ENCODE results near the gene PLEKHG5.
"Not testable (repeated sequence)": the region's sequence is repeated elsewhere in the genome, so short reads cannot be mapped to it uniquely, and the experiment has no call there.

PLEKHG5 gene

DNA sequence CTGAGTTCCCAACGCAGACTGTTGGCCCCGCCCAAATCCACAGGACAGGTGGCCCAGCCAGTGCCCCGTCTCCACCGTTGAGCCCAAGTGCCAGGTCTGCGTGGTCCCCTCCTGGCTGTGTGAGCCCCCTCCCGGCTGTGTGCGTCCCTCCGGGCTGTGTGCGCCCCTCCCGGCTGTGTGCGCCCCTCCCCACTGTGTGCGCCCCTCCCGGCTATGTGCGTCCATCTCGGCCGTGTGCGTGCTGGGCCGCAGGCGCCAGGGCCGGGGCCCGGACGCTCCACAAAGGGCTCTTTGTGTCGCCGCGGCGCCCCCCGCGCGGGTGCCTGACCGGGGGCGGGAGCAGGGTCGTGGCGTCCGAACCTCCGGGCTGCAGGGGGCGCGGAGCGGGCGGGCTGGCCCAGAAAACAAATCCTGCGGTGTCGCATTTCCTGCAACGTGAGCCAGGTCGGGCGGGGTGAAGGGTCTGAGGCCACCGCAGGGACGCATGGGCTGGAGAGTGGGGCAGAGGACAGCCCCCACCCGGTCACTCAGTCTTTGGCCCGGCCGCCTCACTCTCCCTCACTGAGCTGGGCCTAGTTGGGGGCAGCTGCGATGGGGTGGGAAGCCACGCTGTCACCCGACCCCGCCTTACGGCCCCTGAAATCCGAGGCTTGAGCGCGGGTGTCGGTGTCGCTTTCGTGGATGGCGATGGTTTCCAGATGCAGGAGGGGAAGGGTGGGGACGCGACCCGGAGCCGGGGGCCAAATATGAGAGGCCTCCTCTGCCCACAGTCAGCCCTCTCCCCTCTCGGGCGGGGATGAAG is 44.2 kb downstream of the PLEKHG5 start:
- no peak for DNase-seq (ENCODE audit: low read depth in 4 of 4, low spot score in 1 of 4)

DNA sequence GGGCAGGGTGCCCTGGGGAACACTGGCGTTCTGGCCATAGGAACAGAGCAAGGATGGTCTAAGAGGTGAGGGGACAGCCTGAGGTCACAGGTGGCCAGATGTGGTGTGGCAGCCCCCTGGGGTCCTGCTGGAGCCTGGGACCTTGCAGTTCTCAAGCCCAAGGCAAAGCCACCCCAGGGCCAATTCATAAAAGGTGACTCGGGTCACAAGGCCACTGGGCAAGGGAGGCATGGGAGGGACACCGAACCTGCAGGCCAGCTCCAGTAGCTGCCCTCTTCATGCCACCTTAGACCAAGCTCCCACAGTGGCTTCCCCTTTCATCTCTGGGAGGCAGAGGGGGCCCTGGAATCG is 44.8 kb downstream of the PLEKHG5 start:
- no peak for DNase-seq (ENCODE audit: low read depth in 4 of 4, low spot score in 1 of 4)

DNA sequence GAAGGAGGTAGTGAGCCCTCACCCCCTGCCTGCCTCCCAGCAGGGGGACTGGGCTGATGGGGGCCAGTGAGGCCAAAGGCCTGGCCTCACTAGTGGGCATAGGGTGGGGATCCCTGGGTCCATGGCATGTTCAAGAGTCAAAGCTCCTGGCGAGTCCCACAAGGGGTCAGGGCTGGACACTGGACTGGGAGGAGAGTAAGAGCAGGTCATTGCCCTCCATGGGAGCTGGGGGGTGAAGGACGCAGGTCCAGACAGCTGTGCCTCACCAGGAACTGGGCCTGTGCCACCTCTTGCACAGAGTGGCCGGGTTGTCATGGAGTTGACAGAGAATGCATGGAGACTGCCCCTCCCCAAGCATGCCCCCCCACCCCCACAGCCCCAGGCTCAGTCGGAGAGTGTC is 45.5 kb downstream of the PLEKHG5 start:
- DNase-seq (ENCODE audit: low read depth in 4 of 4, low spot score in 1 of 4): not testable (repeated sequence)

DNA sequence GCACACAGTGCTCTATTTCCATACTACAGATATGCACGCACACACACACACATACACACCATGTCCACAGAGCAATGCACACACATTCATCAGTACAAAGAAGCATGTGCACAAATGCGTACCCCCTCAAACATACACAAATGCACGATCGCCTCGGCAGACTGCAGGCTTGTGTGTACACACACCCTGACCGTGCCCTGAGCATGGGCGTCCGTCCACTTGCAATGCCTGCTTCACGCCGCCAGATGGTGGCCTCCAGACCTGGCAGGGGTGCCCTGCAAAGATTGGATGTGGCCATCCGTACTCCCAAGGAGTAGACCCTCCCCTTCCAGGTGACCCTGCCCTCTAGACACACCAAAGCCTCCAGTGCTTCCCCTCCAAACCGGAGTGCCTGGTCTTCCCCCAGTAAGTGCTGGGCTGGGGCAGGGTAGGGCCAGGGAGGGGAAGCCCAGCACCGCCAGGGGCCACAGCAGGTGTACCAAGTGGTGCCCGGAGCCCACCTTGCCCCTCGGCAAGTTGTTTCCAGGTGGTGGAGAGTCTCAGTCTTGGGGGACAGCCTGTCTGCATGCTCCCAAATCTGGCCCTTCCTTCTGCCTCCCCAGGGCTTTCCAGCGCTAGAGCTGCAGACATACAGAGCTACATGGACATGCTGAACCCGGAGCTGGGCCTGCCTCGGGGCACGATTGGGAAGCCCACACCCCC is 46.3 kb downstream of the PLEKHG5 start:
- no peak for DNase-seq (ENCODE audit: low read depth in 4 of 4, low spot score in 1 of 4)

DNA sequence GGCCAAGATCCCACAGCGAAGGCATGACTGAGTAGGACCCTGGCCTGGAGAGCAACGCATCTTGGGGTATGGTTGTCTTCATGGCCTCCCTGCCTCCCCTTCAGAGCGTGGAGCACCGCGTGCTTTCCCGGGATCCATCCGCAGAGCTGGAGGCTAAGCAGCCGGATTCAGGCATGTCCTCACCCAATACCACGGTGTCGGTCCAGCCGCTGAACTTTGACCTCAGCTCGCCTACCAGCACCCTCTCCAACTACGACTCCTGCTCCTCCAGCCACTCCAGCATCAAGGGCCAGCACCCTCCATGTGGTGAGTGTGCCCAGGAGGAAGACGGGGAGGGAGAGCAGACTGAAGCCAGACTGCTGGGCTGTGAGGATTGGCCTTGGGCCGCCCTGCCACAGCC is 47.1 kb downstream of the PLEKHG5 start:
- DNase-seq (ENCODE audit: low read depth in 4 of 4, low spot score in 1 of 4): no peak

- DNase-seq (ENCODE audit: low read depth in 4 of 4, low spot score in 1 of 4): no peak
Measured at GRCh38 chr1:6443339-6444115, 47.9 kb downstream of the PLEKHG5 start.

GRCh38 chr1:6441586-6441985 is 49.9 kb downstream of the PLEKHG5 start:
- DNase-seq (ENCODE audit: low read depth in 4 of 4, low spot score in 1 of 4): no peak

- DNase-seq (ENCODE audit: low read depth in 4 of 4, low spot score in 1 of 4): peak in 3 of 4 experiments; percentile 45 to 62 (median 48)
Measured at GRCh38 chr1:6440198-6441126, 51.0 kb downstream of the PLEKHG5 start.

GRCh38 chr1:6438047-6438525 is 53.4 kb downstream of the PLEKHG5 start:
- peak; percentile 50 to 58 (median 54) for DNase-seq (ENCODE audit: low read depth in 4 of 4, low spot score in 1 of 4)

DNA sequence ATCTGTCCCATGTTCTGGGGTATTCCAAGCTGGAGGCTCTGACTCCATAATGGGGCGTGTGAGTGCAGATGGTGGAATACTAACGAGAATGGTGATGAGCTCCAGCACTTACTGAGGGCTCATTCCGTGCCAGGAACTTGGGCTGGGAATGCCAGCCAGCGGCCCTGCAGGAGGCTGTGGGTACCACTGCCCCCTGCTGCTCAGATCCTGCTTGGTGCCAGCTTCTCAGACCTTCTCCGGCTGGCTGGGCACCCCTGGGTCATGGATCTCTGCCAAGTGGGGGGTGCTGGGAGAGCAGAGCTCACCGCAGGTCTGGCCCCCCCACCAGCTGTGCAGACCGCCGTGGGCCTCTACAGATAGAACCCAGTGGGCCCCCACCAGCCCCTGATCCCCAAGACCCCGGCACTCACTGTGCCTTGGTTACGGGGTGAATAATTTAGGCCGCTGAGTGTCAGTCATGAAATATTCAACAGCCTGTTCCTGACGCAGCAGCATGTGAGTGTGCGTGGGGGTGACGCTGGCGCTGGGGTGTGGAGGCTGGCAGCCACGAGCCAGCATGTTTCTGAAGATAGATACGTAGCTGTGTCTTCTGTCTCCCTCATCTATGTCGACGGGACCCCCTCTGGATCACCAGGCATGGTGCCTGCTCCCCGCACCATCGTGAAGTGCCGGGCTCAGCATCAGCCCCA is 54.3 kb downstream of the PLEKHG5 start:
- not testable (repeated sequence) for DNase-seq (ENCODE audit: low read depth in 4 of 4, low spot score in 1 of 4)

GRCh38 chr1:6436277-6436676 is 55.2 kb downstream of the PLEKHG5 start:
- DNase-seq (ENCODE audit: low read depth in 4 of 4, low spot score in 1 of 4): not testable (repeated sequence)

GRCh38 chr1:6435547-6435946 is 55.9 kb downstream of the PLEKHG5 start:
- DNase-seq (ENCODE audit: low read depth in 4 of 4, low spot score in 1 of 4): no peak

DNA sequence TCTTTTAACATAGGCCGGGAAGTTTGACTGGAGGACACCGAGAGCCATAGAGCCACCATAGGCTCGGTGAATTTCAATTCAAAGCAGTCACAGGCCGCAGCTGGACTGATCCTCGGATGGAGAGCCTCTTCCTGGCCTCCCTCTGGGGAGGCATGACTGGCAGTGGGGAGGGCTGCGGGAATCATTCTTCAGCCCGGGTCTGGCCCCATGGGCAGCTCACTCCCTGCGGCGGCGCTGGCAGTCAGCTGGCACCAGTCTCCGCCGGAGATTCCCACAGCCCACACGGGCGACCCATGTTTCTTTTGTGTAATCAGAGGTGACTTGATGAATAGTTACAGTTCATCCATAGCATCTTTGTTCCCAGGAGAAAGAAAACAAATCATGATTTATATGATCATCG is 56.3 kb downstream of the PLEKHG5 start:
- no peak for DNase-seq (ENCODE audit: low read depth in 4 of 4, low spot score in 1 of 4)

GRCh38 chr1:6434186-6434585 is 57.3 kb downstream of the PLEKHG5 start:
- DNase-seq (ENCODE audit: low read depth in 4 of 4, low spot score in 1 of 4): no peak

DNA sequence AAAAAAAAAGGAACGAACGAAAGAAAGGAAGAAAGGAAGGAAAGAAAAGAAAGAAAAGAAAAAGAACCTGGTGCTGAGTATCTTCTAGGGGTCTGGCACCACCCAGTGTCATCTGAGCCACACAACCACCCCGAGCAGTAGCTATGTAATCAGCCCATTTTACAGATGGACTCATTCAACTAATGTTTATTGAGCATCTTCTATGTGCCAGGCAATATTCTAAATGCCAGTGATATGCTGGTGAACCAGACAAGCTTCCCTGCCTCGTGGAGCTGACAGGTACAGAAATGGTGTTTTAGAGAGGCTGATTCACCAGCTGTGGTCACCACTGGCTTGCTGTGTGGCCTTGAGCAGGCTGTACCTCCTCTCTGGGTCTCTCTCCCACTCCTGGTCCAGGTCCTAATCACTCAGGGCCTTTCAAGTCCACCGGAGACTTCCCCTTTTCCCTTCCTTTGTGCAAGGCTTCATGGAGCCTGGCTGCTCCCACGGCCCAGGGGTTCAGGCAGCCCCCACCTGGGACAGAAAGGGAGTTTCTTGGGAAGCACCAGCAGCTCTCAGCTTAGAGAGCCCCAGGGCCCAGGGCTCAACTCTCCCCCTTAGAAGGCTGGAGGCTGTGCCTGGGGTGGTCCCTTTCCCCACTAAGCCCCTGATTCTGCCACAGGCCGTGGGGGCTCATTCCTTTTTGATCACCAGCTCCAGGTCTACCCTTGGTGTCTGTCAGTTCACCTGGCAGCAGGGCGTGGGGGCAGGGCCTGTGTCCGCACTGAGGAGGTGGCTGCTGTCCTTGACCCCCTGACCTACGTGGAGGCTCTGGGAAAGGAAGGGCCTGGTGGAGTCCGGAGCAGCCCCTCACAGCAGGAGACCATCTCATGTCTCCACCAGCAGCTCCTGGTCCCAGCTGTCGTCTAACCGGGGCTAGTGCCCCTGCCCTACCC is 59.6 kb downstream of the PLEKHG5 start:
- DNase-seq (ENCODE audit: low read depth in 4 of 4, low spot score in 1 of 4): not testable (repeated sequence)

DNA sequence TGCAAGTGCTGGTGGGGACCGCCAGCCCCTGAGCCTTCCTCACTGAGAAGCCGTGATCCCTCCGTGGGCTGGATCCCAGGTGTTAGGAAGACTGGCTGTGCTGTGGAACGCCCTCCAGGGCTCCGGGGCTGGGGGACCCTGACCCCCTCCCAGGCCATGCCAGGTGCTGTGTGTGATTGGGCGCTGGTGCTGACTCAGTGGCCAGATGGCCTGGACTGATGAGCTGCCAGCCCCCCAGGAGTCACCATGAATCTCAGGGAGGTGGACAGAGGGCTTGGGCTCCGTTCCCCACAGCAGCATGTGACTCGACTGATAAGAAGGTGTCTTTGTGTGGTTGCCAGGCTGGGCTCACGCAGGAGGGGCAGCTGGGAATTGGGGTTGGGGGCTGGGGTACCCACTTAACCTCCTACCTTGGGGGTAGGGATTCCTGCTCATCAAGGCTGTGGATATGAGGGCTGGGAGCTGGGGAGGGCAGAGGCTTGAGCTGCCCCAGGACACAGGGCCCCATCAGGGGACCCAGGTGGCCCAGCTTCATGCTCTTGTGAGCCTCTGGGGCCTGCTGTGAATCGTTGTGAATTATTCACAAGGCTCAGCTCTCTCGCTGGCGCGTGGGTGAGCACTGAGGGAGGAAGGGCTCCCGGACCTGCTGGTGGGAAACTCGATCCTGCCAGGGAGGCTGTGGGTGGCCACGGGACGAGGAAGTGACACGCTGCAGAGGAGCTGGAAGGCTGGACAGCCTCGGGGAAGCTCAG is 61.6 kb downstream of the PLEKHG5 start:
- not testable (repeated sequence) for DNase-seq (ENCODE audit: low read depth in 4 of 4, low spot score in 1 of 4)

- not testable (repeated sequence) for DNase-seq (ENCODE audit: low read depth in 4 of 4, low spot score in 1 of 4)
Measured at GRCh38 chr1:6428453-6428852, 63.0 kb downstream of the PLEKHG5 start.
